ENCODE results near the gene RASL10A.

The RASL10A gene

GRCh38 chr22:29307596-29308147, 7.8 kb downstream of the RASL10A start:
- DNase-seq (ENCODE audit: low read depth, low spot score): no peak
- no peak for TF ChIP-seq CTCF (IDR thresholded peaks at IDR 0.05; ENCODE audit: low read depth, low read length)
- in situ Hi-C loops (cut with HindIII; ENCODE audit: low sequenced_read_pairs): no loop called here
- H3K4me3 ChIP-seq (ENCODE audit: low read depth, low read length): peak overlapping the region; percentile 62

GRCh38 chr22:29306835-29307595, 8.5 kb downstream of the RASL10A start:
- no peak for TF ChIP-seq CTCF (IDR thresholded peaks at IDR 0.05; ENCODE audit: low read depth, low read length)
- peak; percentile 83 for DNase-seq (ENCODE audit: low read depth, low spot score)
- peak overlapping the region; percentile 62 for H3K4me3 ChIP-seq (ENCODE audit: low read depth, low read length)
- in situ Hi-C loops (cut with HindIII; ENCODE audit: low sequenced_read_pairs): no loop called here

- peak within 1 kb of the TSS; percentile 62 for H3K4me3 ChIP-seq (ENCODE audit: low read depth, low read length)
- in situ Hi-C loops (cut with HindIII; ENCODE audit: low sequenced_read_pairs): no loop called here
- TF ChIP-seq CTCF (IDR thresholded peaks at IDR 0.05; ENCODE audit: low read depth, low read length): peak; percentile 59
- peak; percentile 87 for DNase-seq (ENCODE audit: low read depth, low spot score)
Measured at GRCh38 chr22:29306175-29306834, 9.2 kb downstream of the RASL10A start, which contains the start of gene GAS2L1. TSS of gene GAS2L1 (plus strand) at chr22:29306650. CDS start at chr22:29308106, 1,456 bp downstream.

- in situ Hi-C loops (cut with HindIII; ENCODE audit: low sequenced_read_pairs): no loop called here
- H3K4me3 ChIP-seq (ENCODE audit: low read depth, low read length): no peak overlapping the region
- no peak for TF ChIP-seq CTCF (IDR thresholded peaks at IDR 0.05; ENCODE audit: low read depth, low read length)
- no peak for DNase-seq (ENCODE audit: low read depth, low spot score)
Measured at GRCh38 chr22:29305836-29306174, 9.7 kb downstream of the RASL10A start.

- H3K4me3 ChIP-seq (ENCODE audit: low read depth, low read length): no peak overlapping the region
- in situ Hi-C loops (cut with HindIII; ENCODE audit: low sequenced_read_pairs): no loop called here
- no peak for DNase-seq (ENCODE audit: low read depth, low spot score)
- TF ChIP-seq CTCF (IDR thresholded peaks at IDR 0.05; ENCODE audit: low read depth, low read length): no peak
Measured at GRCh38 chr22:29302681-29303465, 12.6 kb downstream of the RASL10A start.

- in situ Hi-C loops (cut with HindIII; ENCODE audit: low sequenced_read_pairs): no loop called here
- no peak overlapping the region for H3K4me3 ChIP-seq (ENCODE audit: low read depth, low read length)
- no peak for TF ChIP-seq CTCF (IDR thresholded peaks at IDR 0.05; ENCODE audit: low read depth, low read length)
- DNase-seq (ENCODE audit: low read depth, low spot score): no peak
Measured at GRCh38 chr22:29302402-29302680, 13.2 kb downstream of the RASL10A start.
